Measurements from ENCODE around the gene UBE2K. TPM values are rescaled to one million over a fixed set of nuclear protein-coding genes. Genes with fewer than 3 reads are reported as not detected.

UBE2K gene
- total and polyA plus RNA-seq, 10 of the 15 experiments (the other 5 are each of a cell fraction or from before 2014, with no cell fraction given) = 17.0 to 141 (median 75.5) TPM

DNA sequence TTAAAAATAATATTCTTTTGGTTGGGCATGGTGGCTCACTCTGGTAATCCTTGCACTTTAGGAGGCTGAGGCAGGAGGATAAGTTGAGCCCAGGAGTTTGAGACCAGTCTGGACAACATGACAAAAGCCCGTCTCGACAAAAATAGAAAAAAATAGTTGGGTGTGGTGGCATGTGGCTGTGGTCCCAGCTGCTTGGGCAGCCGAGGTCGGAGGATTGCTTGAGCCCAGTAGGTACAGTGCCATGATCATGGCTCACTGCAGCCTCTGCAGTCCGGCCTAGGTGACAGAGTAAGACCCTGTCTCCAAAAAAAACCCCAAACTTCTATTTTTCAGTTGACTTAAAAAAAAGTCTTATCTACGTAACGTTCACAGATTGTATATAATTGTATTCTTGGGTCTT is 23.9 kb downstream of the UBE2K start (continued):
- no peak for TF ChIP-seq SPI1 (IDR thresholded peaks at IDR 0.05; ENCODE audit: borderline replicate concordance, insufficient read depth, low read depth, low read length)
- TF ChIP-seq, protein P1, sequence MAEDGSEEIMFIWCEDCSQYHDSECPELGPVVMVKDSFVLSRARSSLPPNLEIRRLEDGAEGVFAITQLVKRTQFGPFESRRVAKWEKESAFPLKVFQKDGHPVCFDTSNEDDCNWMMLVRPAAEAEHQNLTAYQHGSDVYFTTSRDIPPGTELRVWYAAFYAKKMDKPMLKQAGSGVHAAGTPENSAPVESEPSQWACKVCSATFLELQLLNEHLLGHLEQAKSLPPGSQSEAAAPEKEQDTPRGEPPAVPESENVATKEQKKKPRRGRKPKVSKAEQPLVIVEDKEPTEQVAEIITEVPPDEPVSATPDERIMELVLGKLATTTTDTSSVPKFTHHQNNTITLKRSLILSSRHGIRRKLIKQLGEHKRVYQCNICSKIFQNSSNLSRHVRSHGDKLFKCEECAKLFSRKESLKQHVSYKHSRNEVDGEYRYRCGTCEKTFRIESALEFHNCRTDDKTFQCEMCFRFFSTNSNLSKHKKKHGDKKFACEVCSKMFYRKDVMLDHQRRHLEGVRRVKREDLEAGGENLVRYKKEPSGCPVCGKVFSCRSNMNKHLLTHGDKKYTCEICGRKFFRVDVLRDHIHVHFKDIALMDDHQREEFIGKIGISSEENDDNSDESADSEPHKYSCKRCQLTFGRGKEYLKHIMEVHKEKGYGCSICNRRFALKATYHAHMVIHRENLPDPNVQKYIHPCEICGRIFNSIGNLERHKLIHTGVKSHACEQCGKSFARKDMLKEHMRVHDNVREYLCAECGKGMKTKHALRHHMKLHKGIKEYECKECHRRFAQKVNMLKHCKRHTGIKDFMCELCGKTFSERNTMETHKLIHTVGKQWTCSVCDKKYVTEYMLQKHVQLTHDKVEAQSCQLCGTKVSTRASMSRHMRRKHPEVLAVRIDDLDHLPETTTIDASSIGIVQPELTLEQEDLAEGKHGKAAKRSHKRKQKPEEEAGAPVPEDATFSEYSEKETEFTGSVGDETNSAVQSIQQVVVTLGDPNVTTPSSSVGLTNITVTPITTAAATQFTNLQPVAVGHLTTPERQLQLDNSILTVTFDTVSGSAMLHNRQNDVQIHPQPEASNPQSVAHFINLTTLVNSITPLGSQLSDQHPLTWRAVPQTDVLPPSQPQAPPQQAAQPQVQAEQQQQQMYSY (CRISPR knock-in tag; IDR thresholded peaks at IDR 0.05) = no peak

DNA sequence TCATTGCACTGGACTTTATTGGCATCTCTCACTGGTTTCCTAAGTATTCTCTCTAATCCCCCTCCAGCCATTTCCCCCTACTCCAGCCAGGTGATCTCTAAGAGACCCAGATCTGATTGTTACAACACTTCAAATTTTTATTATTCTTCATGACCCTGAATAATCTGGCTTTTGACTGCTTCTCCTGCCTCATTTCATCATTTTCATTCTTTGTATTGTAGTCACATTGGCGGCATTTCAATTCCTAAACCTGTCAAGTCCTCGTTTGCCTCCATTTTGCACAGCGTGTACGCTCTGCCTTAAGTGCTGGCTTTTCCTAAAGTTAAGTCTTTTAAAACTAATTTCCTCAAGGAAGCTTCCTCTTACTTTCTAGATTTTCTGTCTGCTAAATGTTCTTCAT is 31.6 kb downstream of the UBE2K start:
- intact Hi-C loops (cut with micrococcal nuclease; ENCODE audit: unreplicated experiment) = no loop called here

More for the DNA sequence above, 31.6 kb downstream of the UBE2K start:
- in situ Hi-C loops (cut with MboI) = no loop called here
- no peaks in the 10 kb centered on the region; a peak in 2 of 4 replicates for H3K36me3 ChIP-seq (ENCODE audit: control insufficient read depth in 2 of 2, insufficient read depth in 2 of 2, low read length in 1 of 2)
- no peaks in the 10 kb centered on the region for H3K27me3 ChIP-seq (replicated peaks in 1 of 2; ENCODE audit: control insufficient read depth in 2 of 2, insufficient read depth in 2 of 2, low read length in 1 of 2)
- BruUV-seq (replicated peaks) = no TSS peak
- H3K4me3 ChIP-seq = no peak overlapping the region
- peaks cover 81% of the 10 kb centered on the region for H3K79me2 ChIP-seq (ENCODE audit: control insufficient read depth, insufficient read depth, low read length)
- RAD21 ChIA-PET (ENCODE audit: unreplicated experiment) = interaction anchor here (0.9 kb wide), 1 partner anchor 27 kb away, joined by 4 read pairs; no protein-coding TSS in a partner anchor
- no peak overlapping the region for H3K4me2 ChIP-seq (ENCODE audit: control insufficient read depth, insufficient read depth)
- POLR2A ChIA-PET = interaction anchor here (1.3 kb wide), 1 partner anchor 10 kb away, joined by 4 read pairs; no protein-coding TSS in a partner anchor
- TF ChIP-seq MEF2B (IDR thresholded peaks at IDR 0.05; ENCODE audit: partially characterized antibody, poor library complexity, severe bottlenecking) = no peak
- TF ChIP-seq SMARCA5 (IDR thresholded peaks at IDR 0.05) = no peak
- no peak for TF ChIP-seq SUZ12 (IDR thresholded peaks at IDR 0.05; ENCODE audit: unreplicated experiment)
- no peak for TF ChIP-seq ATF7 (IDR thresholded peaks at IDR 0.05; ENCODE audit: low read depth)
- 95% methylated on average over 4 of the region's 4 CpGs for WGBS (ENCODE audit: insufficient coverage, insufficient replicate concordance, low lambda C conversion rate, missing lambda C conversion rate)
- SMC1A ChIA-PET (ENCODE audit: uncharacterized antibody, unreplicated experiment) = interaction anchor here (0.7 to 1.6 kb wide), 3 partner anchors 8 to 21 kb away, joined by 3 to 5 read pairs (median 4); no protein-coding TSS in a partner anchor
- no peak overlapping the region for H3K27ac ChIP-seq (ENCODE audit: control insufficient read depth, insufficient read depth)
- FAIRE-seq (no peak), DNase-seq (ENCODE audit: low read depth, low spot score) (no peak), ATAC-seq (no peak)
- H3K9me3 ChIP-seq (replicated peaks; ENCODE audit: control insufficient read depth, insufficient read depth, low read length) = no peaks in the 10 kb centered on the region
- H2AFZ ChIP-seq (ENCODE audit: control insufficient read depth, low read depth, low read length) = no peak overlapping the region
- CTCF ChIA-PET = no interaction called here
- no peak overlapping the region for H3K9ac ChIP-seq (ENCODE audit: control insufficient read depth, insufficient read depth, low read length)
- H4K20me1 ChIP-seq (ENCODE audit: control insufficient read depth, insufficient read depth) = no peaks in the 10 kb centered on the region
- peaks cover 11% of the 10 kb centered on the region for H3K4me1 ChIP-seq (ENCODE audit: control insufficient read depth, insufficient read depth, low read length)
